Stomach (tissue), 4 donors: ENCODE results near the gene THSD7B.

ENCODE experiments used
- CTCF ChIP-seq, 7 experiments: fragments of 450-650 bp in 4 of 7; fragments of 200-600 bp in 3 of 7; sonication (generic) in 3 of 7; IDR thresholded peaks; one replicate each; pipeline ENCODE4 v1.5.1; 2016 to 2019; ENCODE audit warnings: antibody characterized with exemption in 7 of 7, control low read depth in 2 of 7, mild to moderate bottlenecking in 1 of 7
- EP300 ChIP-seq: sonication (generic); formaldehyde crosslinking; IDR thresholded peaks from one replicate; pipeline ENCODE4 v1.6.1; 2017; ENCODE audit warnings: antibody characterized with exemption

GRCh38 chr2:137367361-137367760 is 602.0 kb downstream of the THSD7B start:
- TF ChIP-seq CTCF (IDR thresholded peaks at IDR 0.05) (no peak), EP300 (no peak)
